ENCODE measurements around the gene POFUT2. TPM values are rescaled to one million over a fixed set of nuclear protein-coding genes. Genes with fewer than 3 reads are reported as not detected.

The POFUT2 gene
- total and polyA plus RNA-seq, 5 donors: 14.1 to 20.3 (median 18.6) TPM

- DNase-seq: peak in 2 of 3 donors; percentile 2 to 3
- 90% methylated on average over 9 of the region's 9 CpGs for WGBS
- intact Hi-C loops (cut with DNase I): loop anchor here in 1 of 4 donors (10.0 kb wide), 1 partner anchor 126 kb away; no protein-coding TSS in a partner anchor
- H3K4me3 ChIP-seq (ENCODE audit: low read length): no peak overlapping the region
- ATAC-seq: no peak
- H3K27ac ChIP-seq (ENCODE audit: low read length): no peak overlapping the region
- H3K4me1 ChIP-seq (ENCODE audit: control insufficient read depth, insufficient read depth, low read length): no peaks in the 10 kb centered on the region
- no peaks in the 10 kb centered on the region for H3K9me3 ChIP-seq (ENCODE audit: control insufficient read depth, low read length)
- H3K27me3 ChIP-seq (ENCODE audit: control insufficient read depth, insufficient read depth): no peaks in the 10 kb centered on the region
These were observed 6.7 kb downstream of the POFUT2 start for GRCh38 chr21:45280969-45281368.

DNA sequence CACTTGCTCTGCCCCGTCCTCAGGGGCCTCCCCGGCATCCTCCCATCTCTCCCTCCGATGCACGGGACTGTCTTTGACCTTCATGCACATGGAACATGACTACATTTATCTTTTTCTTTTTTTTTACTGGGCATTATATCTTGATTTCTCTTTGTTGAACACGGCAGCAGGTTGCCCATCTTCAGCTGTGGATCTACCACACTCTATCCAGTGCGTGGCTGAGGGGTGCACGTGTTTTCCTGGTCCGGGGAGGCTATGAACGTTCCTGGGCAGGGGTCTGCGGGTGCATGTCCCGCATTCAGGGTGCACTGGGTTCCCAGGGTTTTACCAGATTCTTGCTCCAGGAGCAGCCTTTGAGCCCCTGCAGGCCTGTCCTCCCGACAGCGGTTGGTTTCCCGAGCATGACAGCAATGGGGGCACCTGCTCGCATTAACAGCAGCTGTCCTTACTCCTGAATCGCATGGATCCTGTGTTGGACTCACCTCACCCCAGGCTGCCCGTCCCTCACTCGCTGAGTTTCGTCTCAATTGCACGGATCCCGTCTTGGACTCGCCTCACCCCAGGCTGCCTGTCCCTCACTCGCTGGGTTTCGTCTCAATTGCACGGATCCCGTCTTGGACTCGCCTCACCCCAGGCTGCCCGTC is 7.4 kb downstream of the POFUT2 start:
- no peaks in the 10 kb centered on the region for H3K27me3 ChIP-seq (ENCODE audit: control insufficient read depth, insufficient read depth)
- no peaks in the 10 kb centered on the region for H3K4me1 ChIP-seq (ENCODE audit: control insufficient read depth, insufficient read depth, low read length)
- intact Hi-C loops (cut with DNase I): loop anchor here in 1 of 4 donors (10.0 kb wide), 1 partner anchor 125 kb away; no protein-coding TSS in a partner anchor
- no peak overlapping the region for H3K27ac ChIP-seq (ENCODE audit: low read length)
- DNase-seq (peak in 2 of 3 donors; percentile 4 to 27), ATAC-seq (no peak)
- WGBS: 95% methylated on average over 28 of the region's 28 CpGs
- H3K4me3 ChIP-seq (ENCODE audit: low read length): no peak overlapping the region
- no peaks in the 10 kb centered on the region for H3K9me3 ChIP-seq (ENCODE audit: control insufficient read depth, low read length)

DNA sequence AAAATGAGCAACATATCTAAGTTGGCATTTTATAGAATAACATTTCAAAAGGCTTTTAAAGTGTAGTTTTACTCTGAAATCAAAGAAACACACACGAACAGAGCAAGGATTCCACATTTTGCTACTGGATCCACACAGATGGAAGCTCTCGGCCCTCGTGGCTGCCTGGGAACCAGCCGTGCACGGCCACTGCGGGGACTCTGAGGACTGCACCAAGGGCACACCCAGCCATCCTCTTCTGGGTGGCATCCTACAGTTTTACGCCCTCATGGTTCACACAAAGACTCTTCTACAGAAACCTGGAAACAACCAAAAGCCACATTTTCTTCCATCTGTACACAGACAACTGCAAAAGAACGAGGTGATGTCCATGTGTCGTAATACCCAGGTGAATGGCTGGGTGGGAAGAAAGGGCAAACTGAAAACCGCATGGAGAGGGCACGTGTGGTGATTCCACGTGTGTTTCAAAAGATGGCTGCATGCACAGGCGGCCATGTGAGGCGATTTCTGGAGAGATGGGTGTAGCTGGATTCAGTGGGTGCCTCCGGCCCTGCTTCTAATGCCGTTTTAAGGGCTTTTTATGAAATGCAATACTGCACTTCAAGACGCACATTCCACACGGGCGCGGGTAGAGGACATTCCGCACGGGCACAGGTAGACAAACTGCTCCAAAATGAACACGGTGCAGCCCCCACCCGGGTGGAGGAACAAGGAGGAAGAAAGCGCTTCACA is 8.1 kb downstream of the POFUT2 start:
- H3K9me3 ChIP-seq (ENCODE audit: control insufficient read depth, low read length): no peaks in the 10 kb centered on the region
- H3K27ac ChIP-seq (ENCODE audit: low read length): no peak overlapping the region
- ATAC-seq: no peak
- 89% methylated on average over 25 of the region's 25 CpGs for WGBS
- no peaks in the 10 kb centered on the region for H3K27me3 ChIP-seq (ENCODE audit: control insufficient read depth, insufficient read depth)
- no peaks in the 10 kb centered on the region for H3K4me1 ChIP-seq (ENCODE audit: control insufficient read depth, insufficient read depth, low read length)
- intact Hi-C loops (cut with DNase I): loop anchor here in 1 of 4 donors (10.0 kb wide), 1 partner anchor 125 kb away; no protein-coding TSS in a partner anchor
- peak; percentile 1 to 39 (median 19) for DNase-seq
- H3K4me3 ChIP-seq (ENCODE audit: low read length): no peak overlapping the region

GRCh38 chr21:45278156-45278911 is 9.4 kb downstream of the POFUT2 start:
- WGBS: 90% methylated on average over 27 of the region's 27 CpGs

DNA sequence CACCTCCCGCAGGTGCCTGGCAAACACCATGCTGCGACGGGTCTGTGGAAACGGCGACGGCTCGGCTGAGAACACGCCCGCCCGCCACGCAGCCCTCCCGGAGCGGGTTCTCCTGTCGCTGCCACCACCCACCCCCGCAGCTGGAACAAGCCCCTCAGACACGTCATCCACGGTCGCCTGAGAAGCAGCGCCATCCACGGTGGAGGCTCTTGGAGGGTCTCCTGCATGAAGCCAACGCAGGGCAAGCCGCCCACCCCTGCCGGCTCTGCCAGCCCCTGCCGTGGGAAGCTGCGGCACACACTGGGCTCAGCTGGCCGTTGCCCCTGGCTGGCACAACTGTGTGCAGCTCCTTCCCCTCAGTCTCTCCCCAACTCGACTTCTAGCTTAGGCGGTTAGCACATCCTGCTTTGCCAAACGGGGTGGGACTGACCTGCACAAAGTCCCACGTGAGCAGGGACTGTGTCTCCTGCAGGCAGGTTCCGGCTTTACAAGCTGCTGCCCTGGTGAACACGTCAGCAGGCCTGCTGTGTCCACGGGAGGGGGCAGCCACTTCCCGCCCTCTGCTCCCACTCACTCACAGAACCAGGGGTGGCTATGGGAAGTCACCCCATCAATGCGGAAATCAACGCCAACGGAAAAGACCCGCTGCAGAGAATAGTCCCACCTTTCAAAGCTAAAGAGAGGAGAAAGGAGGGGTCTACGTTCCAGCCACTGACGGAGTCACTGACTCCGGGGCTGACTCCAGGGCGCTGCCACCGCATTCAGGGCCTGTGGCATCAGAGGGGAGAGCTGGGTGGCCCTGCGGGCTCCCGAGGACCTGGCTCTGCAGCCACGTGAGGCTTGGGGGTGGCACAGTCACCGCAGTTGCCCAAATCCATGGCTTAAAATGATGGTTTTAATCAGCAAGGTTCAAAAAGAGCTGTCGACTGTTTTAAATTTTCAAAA is 10.3 kb downstream of the POFUT2 start:
- 92% methylated on average over 48 of the region's 48 CpGs for WGBS
- no peaks in the 10 kb centered on the region for H3K27me3 ChIP-seq (ENCODE audit: control insufficient read depth, insufficient read depth)
- ATAC-seq (peak in 1 of 2 donors; percentile 21), DNase-seq (peak; percentile 16 to 44 (median 39))
- H3K4me3 ChIP-seq (ENCODE audit: low read length): no peak overlapping the region
- no peaks in the 10 kb centered on the region for H3K9me3 ChIP-seq (ENCODE audit: control insufficient read depth, low read length)
- H3K27ac ChIP-seq (ENCODE audit: low read length): no peak overlapping the region
- intact Hi-C loops (cut with DNase I): no loop called here
- no peaks in the 10 kb centered on the region for H3K4me1 ChIP-seq (ENCODE audit: control insufficient read depth, insufficient read depth, low read length)

More at GRCh38 chr21:45278156-45278911, 9.4 kb downstream of the POFUT2 start:
- intact Hi-C loops (cut with DNase I): no loop called here
- no peaks in the 10 kb centered on the region for H3K27me3 ChIP-seq (ENCODE audit: control insufficient read depth, insufficient read depth)
- H3K4me3 ChIP-seq (ENCODE audit: low read length): no peak overlapping the region
- no peaks in the 10 kb centered on the region for H3K9me3 ChIP-seq (ENCODE audit: control insufficient read depth, low read length)
- DNase-seq (peak; percentile 4 to 28 (median 15)), ATAC-seq (no peak)
- no peaks in the 10 kb centered on the region for H3K4me1 ChIP-seq (ENCODE audit: control insufficient read depth, insufficient read depth, low read length)
- H3K27ac ChIP-seq (ENCODE audit: low read length): no peak overlapping the region

- no peak overlapping the region for H3K4me3 ChIP-seq (ENCODE audit: low read length)
- WGBS: 95% methylated on average over 19 of the region's 19 CpGs
- no peaks in the 10 kb centered on the region for H3K27me3 ChIP-seq (ENCODE audit: control insufficient read depth, insufficient read depth)
- ATAC-seq (peak in 1 of 2 donors; percentile 45), DNase-seq (peak; percentile 8 to 37 (median 37))
- H3K27ac ChIP-seq (ENCODE audit: low read length): no peak overlapping the region
- intact Hi-C loops (cut with DNase I): no loop called here
- no peaks in the 10 kb centered on the region for H3K9me3 ChIP-seq (ENCODE audit: control insufficient read depth, low read length)
- H3K4me1 ChIP-seq (ENCODE audit: control insufficient read depth, insufficient read depth, low read length): no peaks in the 10 kb centered on the region
These were observed 11.1 kb downstream of the POFUT2 start for GRCh38 chr21:45276596-45276995.

- intact Hi-C loops (cut with DNase I): no loop called here
- 97% methylated on average over 13 of the region's 13 CpGs for WGBS
- peak; percentile 8 to 42 (median 24) for DNase-seq
These were observed 17.3 kb downstream of the POFUT2 start for GRCh38 chr21:45270306-45270821.

DNA sequence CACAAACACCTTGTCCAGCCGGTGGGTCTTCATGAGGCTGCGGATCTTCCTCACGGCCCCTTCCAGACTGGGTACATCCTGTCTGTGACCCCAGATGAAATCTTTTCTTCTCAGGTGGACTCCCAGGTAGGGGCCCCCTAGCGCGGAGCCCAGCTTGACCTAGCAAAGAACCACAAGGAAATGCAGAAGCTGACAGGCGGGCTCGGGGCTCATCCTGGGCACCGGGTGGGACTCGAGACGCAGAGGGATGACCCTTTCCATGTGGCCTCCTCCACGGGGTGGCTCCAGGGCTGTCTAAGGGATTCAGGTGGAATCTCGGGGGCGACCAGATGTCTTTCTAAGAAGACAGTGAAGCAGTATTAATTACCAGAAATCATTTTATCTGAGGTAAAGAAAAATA is 17.8 kb downstream of the POFUT2 start:
- no peaks in the 10 kb centered on the region for H3K4me1 ChIP-seq (ENCODE audit: control insufficient read depth, insufficient read depth, low read length)
- intact Hi-C loops (cut with DNase I): no loop called here
- H3K4me3 ChIP-seq (ENCODE audit: low read length): no peak overlapping the region
- H3K27ac ChIP-seq (ENCODE audit: low read length): no peak overlapping the region
- no peaks in the 10 kb centered on the region for H3K27me3 ChIP-seq (ENCODE audit: control insufficient read depth, insufficient read depth)
- H3K9me3 ChIP-seq (ENCODE audit: control insufficient read depth, low read length): no peaks in the 10 kb centered on the region
- no peak for ATAC-seq
- 99% methylated on average over 13 of the region's 13 CpGs for WGBS
- DNase-seq: peak; percentile 6 to 34 (median 28)

More at GRCh38 chr21:45270306-45270821, 17.3 kb downstream of the POFUT2 start:
- ATAC-seq: no peak
- no peaks in the 10 kb centered on the region for H3K27me3 ChIP-seq (ENCODE audit: control insufficient read depth, insufficient read depth)
- H3K4me1 ChIP-seq (ENCODE audit: control insufficient read depth, insufficient read depth, low read length): no peaks in the 10 kb centered on the region
- no peak overlapping the region for H3K4me3 ChIP-seq (ENCODE audit: low read length)
- H3K9me3 ChIP-seq (ENCODE audit: control insufficient read depth, low read length): no peaks in the 10 kb centered on the region
- H3K27ac ChIP-seq (ENCODE audit: low read length): no peak overlapping the region

DNA sequence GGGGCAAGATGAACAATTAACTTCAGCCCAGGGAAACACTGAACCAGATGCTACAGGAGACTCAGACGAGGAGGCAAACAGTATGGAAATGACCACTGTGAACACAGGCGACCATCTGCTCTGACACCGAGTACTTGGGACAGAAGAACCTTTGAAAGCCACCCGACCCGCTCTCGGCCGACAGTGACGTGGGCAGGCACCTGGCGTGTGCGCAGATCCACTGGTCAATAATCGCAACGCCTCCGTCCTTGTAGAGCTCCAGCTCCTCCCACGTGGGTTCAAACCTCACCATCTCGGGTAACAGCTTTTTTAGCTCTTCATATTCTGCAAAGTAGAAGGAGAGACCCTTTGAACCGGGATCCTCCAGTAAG is 20.3 kb downstream of the POFUT2 start:
- no peak overlapping the region for H3K4me3 ChIP-seq (ENCODE audit: low read length)
- no peaks in the 10 kb centered on the region for H3K4me1 ChIP-seq (ENCODE audit: control insufficient read depth, insufficient read depth, low read length)
- no peak overlapping the region for H3K27ac ChIP-seq (ENCODE audit: low read length)
- intact Hi-C loops (cut with DNase I): no loop called here
- peak; percentile 4 to 28 (median 27) for DNase-seq
- 95% methylated on average over 16 of the region's 16 CpGs for WGBS
- H3K9me3 ChIP-seq (ENCODE audit: control insufficient read depth, low read length): no peaks in the 10 kb centered on the region
- ATAC-seq: no peak
- no peaks in the 10 kb centered on the region for H3K27me3 ChIP-seq (ENCODE audit: control insufficient read depth, insufficient read depth)

Data from right cardiac atrium (tissue), 5 donors.